Esophagus squamous epithelium (tissue), 5 donors: ENCODE measurements around the gene OLFML3. TPM values are rescaled to one million over a fixed set of nuclear protein-coding genes. Genes with fewer than 3 reads are reported as not detected.

Source experiments
- DNase-seq: peaks from one replicate; lab custom pipeline; 2025; lab: John Stamatoyannopoulos, UW
- H3K27ac ChIP-seq, 4 donors: fragments of 200-600 bp; sonication (generic); one replicate each; pipeline ENCODE4 v1.5.1; 2016 to 2019; ENCODE audit warnings: mild to moderate bottlenecking in 1 of 4
- H3K27me3 ChIP-seq, 4 donors: fragments of 200-600 bp; sonication (generic); 1 replicate in 3 of 4; 2 replicates in 1 of 4; pipeline versions ENCODE4 v1.5.1 to v1.6.0; 2017 to 2021; ENCODE audit warnings: antibody characterized with exemption in 1 of 4
- H3K36me3 ChIP-seq, 3 donors: fragments of 200-600 bp; sonication (generic); one replicate each; pipeline ENCODE4 v1.5.1; 2016 to 2019
- H3K4me1 ChIP-seq, 3 donors: fragments of 200-600 bp; sonication (generic); one replicate each; pipeline ENCODE4 v1.5.1; 2017 to 2019
- H3K4me3 ChIP-seq, 4 donors: fragments of 200-600 bp; sonication (generic); 1 replicate in 3 of 4; 2 replicates in 1 of 4; pipeline ENCODE4 v1.5.1; 2016 to 2019; ENCODE audit warnings: mild to moderate bottlenecking in 2 of 4, moderate library complexity in 1 of 4
- H3K9me3 ChIP-seq, 3 donors: fragments of 200-600 bp; sonication (generic); one replicate each; pipeline ENCODE4 v1.5.1; 2016 to 2019
- CTCF ChIP-seq, 6 experiments: fragments of 450-650 bp in 4 of 6; fragments of 200-600 bp in 2 of 6; sonication (generic) in 2 of 6; IDR thresholded peaks; one replicate each; pipeline ENCODE4 v1.5.1; 2016 to 2019; ENCODE audit warnings: antibody characterized with exemption in 6 of 6, mild to moderate bottlenecking in 4 of 6, moderate library complexity in 4 of 6
- POLR2A ChIP-seq, 4 donors: fragments of 450-650 bp; IDR thresholded peaks; one replicate each; pipeline ENCODE4 v1.6.1; 2017; ENCODE audit warnings: antibody characterized with exemption in 4 of 4, mild to moderate bottlenecking in 4 of 4, moderate library complexity in 3 of 4
- WGBS, 2 donors: methylation state at CpG; one replicate each; pipeline ENCODE4 v1.1.5; 2018; 5-methylcytosine and 5-hydroxymethylcytosine counted together
- intact Hi-C: fragments of 100-400 bp; cut with DNase I; formaldehyde crosslinking; loops from one replicate; pipeline ENCODE4 v1.15.0; 2022
- total RNA-seq, 4 donors: library from RNA; depleted of rRNA; stranded (reverse); fragments of >200 nt; gene quantifications; one replicate each; pipeline ENCODE4 v1.1.0, GENCODE V29; 2016
- donor health status: DM: yes; HTN: yes; CAD: no.

Gene OLFML3
- total RNA-seq, 4 donors from 2014 or later = 1.2 to 62.0 (median 9.9) TPM

GRCh38 chr1:114025609-114026401 is 46.5 kb downstream of the OLFML3 start:
- H3K27me3 ChIP-seq = no peaks in the 10 kb centered on the region
- TF ChIP-seq CTCF (IDR thresholded peaks at IDR 0.05) (no peak), POLR2A (IDR thresholded peaks at IDR 0.05) (no peak)
- H3K36me3 ChIP-seq = no peaks in the 10 kb centered on the region
- DNase-seq = no peak
- H3K9me3 ChIP-seq = no peaks in the 10 kb centered on the region
- no peak overlapping the region for H3K27ac ChIP-seq
- no peak overlapping the region for H3K4me3 ChIP-seq
- intact Hi-C loops = no loop called here
- 82 to 88% methylated on average over 2 to 5 of the region's 5 CpGs for WGBS, 2 donors
- H3K4me1 ChIP-seq = no peaks in the 10 kb centered on the region

GRCh38 chr1:114026797-114027196 is 47.5 kb downstream of the OLFML3 start:
- Histone ChIP-seq H3K27ac (no peak overlapping the region), H3K4me3 (no peak overlapping the region), H3K9me3 (no peaks in the 10 kb centered on the region), H3K4me1 (no peaks in the 10 kb centered on the region), H3K36me3 (no peaks in the 10 kb centered on the region), H3K27me3 (no peaks in the 10 kb centered on the region)
- intact Hi-C loops = no loop called here
- TF ChIP-seq CTCF (IDR thresholded peaks at IDR 0.05) (no peak), POLR2A (IDR thresholded peaks at IDR 0.05) (no peak)
- DNase-seq = no peak
- 60 to 79% methylated on average over 6 of the region's 6 CpGs for WGBS, 2 donors

Other genes with a start within 250 kb of the OLFML3 start
- gene PHTF1, start 220.0 kb upstream of the OLFML3 start, total RNA-seq = 1 to 10 TPM; 3.6 to 9.5 (median 5.9) TPM
- gene RSBN1, start 167.0 kb upstream of the OLFML3 start, total RNA-seq = 10 to 100 TPM in 3 of 4 donors, 1 to 10 TPM in 1; 8.0 to 18.7 (median 10.6) TPM
- 1 to 10 TPM; 1.1 to 5.7 (median 1.9) TPM for gene PTPN22, start 107.8 kb upstream of the OLFML3 start, total RNA-seq
- 1 to 10 TPM in 3 of 4 donors, under 1 TPM in 1; 0.76 to 6.8 (median 3.4) TPM for gene BCL2L15, start 91.9 kb upstream of the OLFML3 start, total RNA-seq
- gene AP4B1, start 74.7 kb upstream of the OLFML3 start, total RNA-seq = 10 to 100 TPM in 2 of 4 donors, 1 to 10 TPM in 2; 8.2 to 15.3 (median 11.5) TPM
- 1 to 10 TPM; 2.7 to 6.5 (median 4.7) TPM for gene DCLRE1B, start 74.1 kb upstream of the OLFML3 start, total RNA-seq
- gene HIPK1, start 50.1 kb upstream of the OLFML3 start, total RNA-seq = 10 to 100 TPM; 34.1 to 46.5 (median 43.6) TPM
- gene SYT6, start 174.4 kb downstream of the OLFML3 start, total RNA-seq = not detected